ENCODE data around the gene SDF4. TPM values are rescaled to one million over a fixed set of nuclear protein-coding genes. Genes with fewer than 3 reads are reported as not detected.

SDF4 gene
- total RNA-seq, 4 donors from 2014 or later: 51.0 to 94.2 (median 79.4) TPM

DNA sequence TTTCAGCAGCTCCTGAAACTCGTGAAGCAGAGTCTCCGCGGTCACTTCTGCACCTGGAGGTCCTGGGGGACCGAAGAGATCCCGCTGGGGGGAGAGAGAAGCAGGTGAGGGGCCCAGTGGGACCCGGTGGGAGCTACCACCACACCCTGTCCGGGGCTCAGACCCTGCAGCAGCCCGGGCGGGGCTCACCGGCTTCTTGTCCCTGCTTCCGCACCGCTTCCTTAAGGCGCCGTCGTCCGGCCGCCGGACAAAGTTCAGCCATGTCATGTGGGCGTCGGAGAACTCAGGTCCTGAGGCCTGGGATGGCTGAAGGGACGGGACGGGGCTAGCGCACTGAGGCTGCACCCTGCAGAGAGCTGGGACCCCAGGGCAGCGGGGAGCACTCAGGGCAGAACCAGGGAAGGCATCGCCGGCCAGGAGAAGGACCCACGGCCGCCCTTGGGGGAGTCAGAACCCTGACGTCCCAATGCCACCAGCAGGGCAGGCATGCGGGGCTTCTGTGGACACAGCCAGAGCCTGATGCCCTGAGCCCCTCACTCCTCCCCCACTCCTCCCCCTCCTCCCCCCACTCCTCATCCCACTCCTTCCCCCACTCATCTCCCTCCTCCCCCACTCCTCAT lies 12.5 kb upstream of the SDF4 start:
- no peaks in the 10 kb centered on the region for H3K36me3 ChIP-seq
- DNase-seq (no peak), ATAC-seq (no peak)
- TF ChIP-seq, protein P1, sequence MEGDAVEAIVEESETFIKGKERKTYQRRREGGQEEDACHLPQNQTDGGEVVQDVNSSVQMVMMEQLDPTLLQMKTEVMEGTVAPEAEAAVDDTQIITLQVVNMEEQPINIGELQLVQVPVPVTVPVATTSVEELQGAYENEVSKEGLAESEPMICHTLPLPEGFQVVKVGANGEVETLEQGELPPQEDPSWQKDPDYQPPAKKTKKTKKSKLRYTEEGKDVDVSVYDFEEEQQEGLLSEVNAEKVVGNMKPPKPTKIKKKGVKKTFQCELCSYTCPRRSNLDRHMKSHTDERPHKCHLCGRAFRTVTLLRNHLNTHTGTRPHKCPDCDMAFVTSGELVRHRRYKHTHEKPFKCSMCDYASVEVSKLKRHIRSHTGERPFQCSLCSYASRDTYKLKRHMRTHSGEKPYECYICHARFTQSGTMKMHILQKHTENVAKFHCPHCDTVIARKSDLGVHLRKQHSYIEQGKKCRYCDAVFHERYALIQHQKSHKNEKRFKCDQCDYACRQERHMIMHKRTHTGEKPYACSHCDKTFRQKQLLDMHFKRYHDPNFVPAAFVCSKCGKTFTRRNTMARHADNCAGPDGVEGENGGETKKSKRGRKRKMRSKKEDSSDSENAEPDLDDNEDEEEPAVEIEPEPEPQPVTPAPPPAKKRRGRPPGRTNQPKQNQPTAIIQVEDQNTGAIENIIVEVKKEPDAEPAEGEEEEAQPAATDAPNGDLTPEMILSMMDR (IDR thresholded peaks at IDR 0.05 in 4 of 5, conservative IDR thresholded peaks at IDR 0.05 in 1 of 5): no peak
- TF ChIP-seq POLR2A (IDR thresholded peaks at IDR 0.05): no peak
- H3K27ac ChIP-seq: no peak overlapping the region
- no peaks in the 10 kb centered on the region for H3K4me1 ChIP-seq
- intact Hi-C loops (cut with DNase I; ENCODE audit: low total_unique reads): no loop called here
- peaks cover 22 to 35% (median 31%) of the 10 kb centered on the region in 3 donors for H3K27me3 ChIP-seq
- no peaks in the 10 kb centered on the region for H3K9me3 ChIP-seq
- in situ Hi-C loops (cut with MboI; ENCODE audit: low sequenced_read_pairs in 4 of 4): no loop called here
- peak overlapping the region in 1 of 4 donors; percentile 30 for H3K4me3 ChIP-seq

DNA sequence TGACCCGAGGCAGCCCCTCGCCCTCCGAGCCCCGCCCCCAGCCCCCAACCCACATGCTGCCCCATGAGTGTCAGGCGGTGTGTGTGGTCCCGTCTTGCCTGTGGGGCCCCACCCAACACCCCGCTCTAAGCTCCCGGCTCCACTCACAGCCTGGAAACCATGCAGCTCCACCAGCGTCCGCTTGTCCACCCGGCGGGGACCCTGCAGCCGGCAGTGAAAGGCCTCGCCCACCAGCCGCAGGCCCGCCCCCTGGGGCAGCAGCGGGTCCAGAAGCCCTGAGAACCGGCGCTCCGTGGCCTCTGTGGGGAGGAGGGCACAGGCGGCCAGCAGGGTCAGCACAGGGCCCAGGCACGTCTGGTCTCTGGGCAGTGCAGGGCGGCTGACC lies 12.0 kb upstream of the SDF4 start:
- H3K4me3 ChIP-seq: peak overlapping the region in 1 of 4 donors; percentile 30
- no peak overlapping the region for H3K27ac ChIP-seq
- no peaks in the 10 kb centered on the region for H3K9me3 ChIP-seq
- no peak for ATAC-seq
- DNase-seq: no peak
- in situ Hi-C loops (cut with MboI; ENCODE audit: low sequenced_read_pairs in 4 of 4) (no loop called here), intact Hi-C loops (cut with DNase I; ENCODE audit: low total_unique reads) (no loop called here)
- no peaks in the 10 kb centered on the region for H3K36me3 ChIP-seq
- peaks cover 26 to 40% (median 36%) of the 10 kb centered on the region in 3 donors for H3K27me3 ChIP-seq
- H3K4me1 ChIP-seq: no peaks in the 10 kb centered on the region
- no peak for TF ChIP-seq POLR2A (IDR thresholded peaks at IDR 0.05)
- TF ChIP-seq, protein P1 (IDR thresholded peaks at IDR 0.05 in 4 of 5, conservative IDR thresholded peaks at IDR 0.05 in 1 of 5): no peak

DNA sequence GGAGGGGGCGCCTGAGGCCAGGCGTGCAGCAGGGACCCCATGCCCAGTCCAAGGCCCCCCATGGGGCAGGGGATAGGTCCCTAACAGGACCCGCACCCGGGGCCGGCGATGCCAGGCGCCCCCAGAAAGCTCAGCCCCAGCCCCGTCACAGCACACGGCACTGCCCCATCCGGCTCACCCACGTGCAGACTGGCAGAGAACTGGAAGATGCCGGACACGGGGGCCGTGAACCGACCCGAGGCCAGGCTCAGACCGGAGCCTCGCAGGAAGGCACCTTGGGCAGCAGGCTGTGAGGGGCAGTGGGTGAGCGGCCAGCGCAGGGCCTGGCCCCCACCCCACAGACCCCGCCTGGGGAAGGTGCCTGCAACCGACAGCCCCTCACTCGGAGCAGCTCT lies 11.5 kb upstream of the SDF4 start:
- DNase-seq: no peak
- no peaks in the 10 kb centered on the region for H3K4me1 ChIP-seq
- intact Hi-C loops (cut with DNase I; ENCODE audit: low total_unique reads) (no loop called here), in situ Hi-C loops (cut with MboI; ENCODE audit: low sequenced_read_pairs in 4 of 4) (no loop called here)
- no peak overlapping the region for H3K4me3 ChIP-seq
- H3K27me3 ChIP-seq: peaks cover 32 to 45% (median 41%) of the 10 kb centered on the region in 3 donors
- no peaks in the 10 kb centered on the region for H3K9me3 ChIP-seq
- no peaks in the 10 kb centered on the region for H3K36me3 ChIP-seq
- ATAC-seq: no peak
- no peak overlapping the region for H3K27ac ChIP-seq
- TF ChIP-seq POLR2A (IDR thresholded peaks at IDR 0.05): no peak
- TF ChIP-seq, protein P1 (IDR thresholded peaks at IDR 0.05 in 4 of 5, conservative IDR thresholded peaks at IDR 0.05 in 1 of 5): no peak

DNA sequence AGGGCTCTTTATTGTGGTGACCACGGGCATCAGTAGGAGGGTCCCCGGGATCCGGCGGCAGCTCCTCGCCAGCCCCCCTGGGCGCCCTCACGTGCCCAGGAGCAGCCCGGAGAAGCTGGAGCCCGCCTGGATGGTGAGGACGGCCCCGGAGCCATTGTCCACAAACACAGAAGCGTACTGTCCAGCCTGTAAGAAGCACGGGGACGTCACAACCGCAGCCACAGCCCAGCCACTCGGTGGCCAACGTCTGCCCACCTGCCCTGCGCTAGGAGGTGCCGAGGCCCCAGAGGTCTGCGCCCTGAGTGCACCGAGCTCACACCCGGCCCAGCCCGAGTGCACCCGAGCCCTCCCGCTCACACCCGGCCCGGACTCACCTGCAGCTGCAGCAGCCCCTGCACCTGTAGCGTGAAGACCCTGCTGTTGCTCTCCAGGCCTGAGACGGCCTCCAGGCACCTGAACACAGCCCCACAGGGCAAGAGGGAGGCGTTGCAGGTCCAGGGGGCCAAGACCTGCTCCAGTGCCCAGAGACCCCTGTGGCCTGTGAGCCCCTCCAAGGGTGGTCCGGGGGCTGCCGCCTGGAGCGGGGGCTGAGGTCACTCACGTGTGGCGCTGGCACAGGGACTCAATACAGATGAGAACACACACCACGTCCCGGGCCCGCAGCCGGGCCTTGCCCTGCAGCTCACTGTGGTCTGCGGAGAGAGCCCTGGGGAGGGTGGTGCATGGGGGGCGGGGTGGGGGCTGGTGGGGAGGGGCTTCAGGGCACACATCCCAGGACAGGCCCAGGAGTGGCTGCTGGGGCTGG lies 10.9 kb upstream of the SDF4 start:
- DNase-seq (no peak), ATAC-seq (no peak)
- H3K4me3 ChIP-seq: no peak overlapping the region
- no peaks in the 10 kb centered on the region for H3K4me1 ChIP-seq
- no peaks in the 10 kb centered on the region for H3K9me3 ChIP-seq
- intact Hi-C loops (cut with DNase I; ENCODE audit: low total_unique reads) (no loop called here), in situ Hi-C loops (cut with MboI; ENCODE audit: low sequenced_read_pairs in 4 of 4) (no loop called here)
- H3K36me3 ChIP-seq: no peaks in the 10 kb centered on the region
- no peak overlapping the region for H3K27ac ChIP-seq
- peaks cover 36 to 50% (median 47%) of the 10 kb centered on the region in 3 donors for H3K27me3 ChIP-seq
- TF ChIP-seq POLR2A (IDR thresholded peaks at IDR 0.05): no peak
- TF ChIP-seq, protein P1 (IDR thresholded peaks at IDR 0.05 in 4 of 5, conservative IDR thresholded peaks at IDR 0.05 in 1 of 5): no peak

Measured in gastrocnemius medialis (tissue), 4 donors.